HEK293 (cell line): Measurements from ENCODE around the gene PDE3A.

Source experiments
- REPIN1 ChIP-seq: fragments of 450-650 bp; formaldehyde crosslinking; IDR thresholded peaks from 2 replicates; pipeline ENCODE4 v1.5.1; 2017; ENCODE audit warnings: missing biosample characterization, missing genetic modification characterization, low read depth
- ZFP3 ChIP-seq: fragments of 450-650 bp; formaldehyde crosslinking; IDR thresholded peaks from 2 replicates; pipeline ENCODE4 v1.5.1; 2016; ENCODE audit warnings: low read depth, missing biosample characterization, missing genetic modification characterization
- ZNF211 ChIP-seq: fragments of 450-650 bp; formaldehyde crosslinking; IDR thresholded peaks from 2 replicates; pipeline ENCODE4 v1.5.1; 2016; ENCODE audit warnings: low read depth, missing biosample characterization, missing genetic modification characterization
- TF ChIP-seq, protein P1 (sequence below): fragments of 450-650 bp; formaldehyde crosslinking; IDR thresholded peaks from 2 replicates; pipeline ENCODE4 v1.5.1; 2016; ENCODE audit warnings: missing biosample characterization, missing genetic modification characterization
- TF ChIP-seq, protein P2 (sequence below): fragments of 450-650 bp; formaldehyde crosslinking; IDR thresholded peaks from 2 replicates; pipeline ENCODE4 v1.5.1; 2016; ENCODE audit warnings: missing biosample characterization, missing genetic modification characterization

DNA sequence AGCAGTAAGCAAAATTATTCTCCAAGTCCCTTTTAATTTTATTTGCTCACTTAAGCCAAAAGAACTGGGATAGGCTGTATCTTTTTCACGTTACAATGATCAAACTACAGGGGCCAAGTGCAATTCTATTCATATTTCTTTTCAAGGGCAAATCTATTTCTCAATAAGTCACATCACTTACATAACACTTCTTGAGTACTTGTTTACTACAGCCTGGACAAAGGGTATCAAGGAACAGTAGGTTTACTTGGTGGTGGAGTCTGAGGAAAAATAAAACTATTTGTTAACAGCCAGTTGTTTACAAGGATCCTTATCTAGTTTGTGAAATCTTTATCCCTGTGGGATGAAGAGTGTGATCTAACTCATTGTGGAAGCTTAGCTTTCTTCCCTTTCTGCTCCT lies 72.1 kb downstream of the PDE3A start:
- TF ChIP-seq, protein P1, sequence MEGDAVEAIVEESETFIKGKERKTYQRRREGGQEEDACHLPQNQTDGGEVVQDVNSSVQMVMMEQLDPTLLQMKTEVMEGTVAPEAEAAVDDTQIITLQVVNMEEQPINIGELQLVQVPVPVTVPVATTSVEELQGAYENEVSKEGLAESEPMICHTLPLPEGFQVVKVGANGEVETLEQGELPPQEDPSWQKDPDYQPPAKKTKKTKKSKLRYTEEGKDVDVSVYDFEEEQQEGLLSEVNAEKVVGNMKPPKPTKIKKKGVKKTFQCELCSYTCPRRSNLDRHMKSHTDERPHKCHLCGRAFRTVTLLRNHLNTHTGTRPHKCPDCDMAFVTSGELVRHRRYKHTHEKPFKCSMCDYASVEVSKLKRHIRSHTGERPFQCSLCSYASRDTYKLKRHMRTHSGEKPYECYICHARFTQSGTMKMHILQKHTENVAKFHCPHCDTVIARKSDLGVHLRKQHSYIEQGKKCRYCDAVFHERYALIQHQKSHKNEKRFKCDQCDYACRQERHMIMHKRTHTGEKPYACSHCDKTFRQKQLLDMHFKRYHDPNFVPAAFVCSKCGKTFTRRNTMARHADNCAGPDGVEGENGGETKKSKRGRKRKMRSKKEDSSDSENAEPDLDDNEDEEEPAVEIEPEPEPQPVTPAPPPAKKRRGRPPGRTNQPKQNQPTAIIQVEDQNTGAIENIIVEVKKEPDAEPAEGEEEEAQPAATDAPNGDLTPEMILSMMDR (tag by site-specific recombination) = no peak
- TF ChIP-seq, protein P2, sequence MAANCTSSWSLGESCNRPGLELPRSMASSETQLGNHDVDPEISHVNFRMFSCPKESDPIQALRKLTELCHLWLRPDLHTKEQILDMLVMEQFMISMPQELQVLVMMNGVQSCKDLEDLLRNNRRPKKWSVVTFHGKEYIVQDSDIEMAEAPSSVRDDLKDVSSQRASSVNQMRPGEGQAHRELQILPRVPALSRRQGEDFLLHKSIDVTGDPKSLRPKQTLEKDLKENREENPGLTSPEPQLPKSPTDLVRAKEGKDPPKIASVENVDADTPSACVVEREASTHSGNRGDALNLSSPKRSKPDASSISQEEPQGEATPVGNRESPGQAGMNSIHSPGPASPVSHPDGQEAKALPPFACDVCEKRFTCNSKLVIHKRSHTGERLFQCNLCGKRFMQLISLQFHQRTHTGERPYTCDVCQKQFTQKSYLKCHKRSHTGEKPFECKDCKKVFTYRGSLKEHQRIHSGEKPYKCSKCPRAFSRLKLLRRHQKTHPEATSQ = no peak
- TF ChIP-seq ZFP3 (tag by site-specific recombination) (no peak), ZNF211 (tag by site-specific recombination) (no peak), REPIN1 (tag by site-specific recombination) (no peak)
